B cell (primary cell): ENCODE results near the gene KIAA1210. TPM values are rescaled to one million over a fixed set of nuclear protein-coding genes. Genes with fewer than 3 reads are reported as not detected.

Source experiments
- ATAC-seq: fragments of 200-7000 bp; cut with Tn5 transposase; one replicate; pipeline ENCODE4 v1.10.0; 2021; ENCODE audit warnings: low read depth, mild to moderate bottlenecking, moderate number of reproducible peaks, moderate library complexity
- CTCF ChIA-PET: fragments of 350-600 bp; sonication (Branson Sonifier 250); formaldehyde crosslinking; loops from one replicate; lab custom pipeline; 2021; ENCODE audit warnings: antibody characterized with exemption, inconsistent platforms; lab: Charles Lee
- POLR2A ChIA-PET: fragments of 350-600 bp; sonication (Branson Sonifier 250); formaldehyde crosslinking; loops from one replicate; lab custom pipeline; 2021; ENCODE audit warnings: antibody characterized with exemption; lab: Charles Lee
- DNase-seq: peaks from one replicate; pipeline ENCODE4 v3.0.0; 2013
- H2AFZ ChIP-seq: 2 replicates; pipeline ENCODE4 v1.6.1; 2012; ENCODE audit warnings: mild to moderate bottlenecking, low read depth, low read length; ENCODE audit not compliant: insufficient read depth, poor library complexity, severe bottlenecking
- H3K27ac ChIP-seq, 2 donors: 1 replicate in 1 of 2; 2 replicates in 1 of 2; pipeline ENCODE4 v1.5.1; 2012 to 2013; ENCODE audit warnings: low read length in 2 of 2, mild to moderate bottlenecking in 2 of 2, moderate library complexity in 1 of 2
- H3K27me3 ChIP-seq, 4 experiments: fragments of 200-600 bp in 1 of 4; sonication (generic) in 1 of 4; replicated peaks in 1 of 4; 1 replicate in 2 of 4; 2 replicates in 2 of 4; pipeline versions ENCODE4 v1.6.1 to v1.7.0; 2013 to 2016; ENCODE audit warnings: low read length in 3 of 4, mild to moderate bottlenecking in 2 of 4, mixed read lengths in 1 of 4, moderate library complexity in 1 of 4; ENCODE audit not compliant: insufficient read depth in 4 of 4, control insufficient read depth in 3 of 4; ENCODE audit errors: control extremely low read depth in 1 of 4
- H3K36me3 ChIP-seq, 2 experiments: replicated peaks in 1 of 2; 1 replicate in 1 of 2; 2 replicates in 1 of 2; pipeline versions ENCODE4 v1.6.1 to v1.7.1; 2013; ENCODE audit warnings: low read length in 1 of 2; ENCODE audit not compliant: insufficient read depth in 2 of 2, control insufficient read depth in 1 of 2; ENCODE audit errors: control extremely low read depth in 1 of 2, extremely low read depth in 1 of 2
- H3K4me1 ChIP-seq, 2 donors: fragments of 200-600 bp in 1 of 2; sonication (generic) in 1 of 2; 1 replicate in 1 of 2; 2 replicates in 1 of 2; pipeline versions ENCODE4 v1.5.1 to v1.6.1; 2013 to 2017; ENCODE audit warnings: low read length in 2 of 2; ENCODE audit not compliant: control insufficient read depth in 2 of 2, insufficient read depth in 2 of 2
- H3K4me2 ChIP-seq: replicated peaks from 2 replicates; pipeline ENCODE3; 2012; ENCODE audit warnings: mild to moderate bottlenecking, low read depth, low read length; ENCODE audit not compliant: poor library complexity, severe bottlenecking
- H3K4me3 ChIP-seq, 5 experiments: fragments of 200-600 bp in 1 of 5; sonication (generic) in 1 of 5; 1 replicate in 3 of 5; 2 replicates in 2 of 5; pipeline versions ENCODE4 v1.5.1 to v1.7.0; 2011 to 2016; ENCODE audit warnings: low read length in 4 of 5, mild to moderate bottlenecking in 4 of 5, low read depth in 2 of 5, control low read depth in 1 of 5, moderate library complexity in 1 of 5; ENCODE audit not compliant: insufficient read depth in 1 of 5; ENCODE audit errors: control extremely low read depth in 1 of 5, extremely low read depth in 1 of 5
- H3K79me2 ChIP-seq: fragments of 200-600 bp; sonication (generic); one replicate; pipeline ENCODE4 v1.6.0; 2016; ENCODE audit warnings: low read length; ENCODE audit not compliant: control insufficient read depth, insufficient read depth
- H3K9ac ChIP-seq: fragments of 200-600 bp; sonication (generic); 2 replicates; pipeline ENCODE4 v1.6.1; 2017; ENCODE audit warnings: mild to moderate bottlenecking, low read length, moderate library complexity
- H3K9me3 ChIP-seq, 3 donors: one replicate each; pipeline versions ENCODE4 v1.6.1 to v1.7.1; 2013; ENCODE audit warnings: low read length in 2 of 3; ENCODE audit not compliant: control insufficient read depth in 2 of 3, insufficient read depth in 1 of 3; ENCODE audit errors: control extremely low read depth in 1 of 3
- H4K20me1 ChIP-seq: 2 replicates; pipeline ENCODE4 v1.6.0; 2012; ENCODE audit warnings: mild to moderate bottlenecking, low read length; ENCODE audit not compliant: insufficient read depth, control insufficient read depth, poor library complexity, severe bottlenecking
- H3K27ac Mint-ChIP-seq: one replicate; pipeline ENCODE4 v1.8.0; 2021; ENCODE audit warnings: mixed read lengths
- H3K27me3 Mint-ChIP-seq: one replicate; pipeline ENCODE4 v1.8.0; 2021; ENCODE audit warnings: mixed read lengths
- H3K4me1 Mint-ChIP-seq: one replicate; pipeline ENCODE4 v1.8.0; 2021; ENCODE audit warnings: mixed read lengths
- H3K4me3 Mint-ChIP-seq: one replicate; pipeline ENCODE4 v1.8.0; 2021; ENCODE audit warnings: mixed read lengths
- H3K9me3 Mint-ChIP-seq: one replicate; pipeline ENCODE4 v1.8.0; 2022; ENCODE audit warnings: mixed read lengths; ENCODE audit not compliant: insufficient read depth
- CTCF ChIP-seq: fragments of 200-600 bp; IDR thresholded peaks from one replicate; pipeline ENCODE4 v1.8.0; 2022; ENCODE audit warnings: antibody characterized with exemption, mild to moderate bottlenecking
- EZH2 ChIP-seq: IDR thresholded peaks from 2 replicates; pipeline ENCODE4 v1.6.1; 2012; ENCODE audit warnings: borderline replicate concordance, low read depth, mild to moderate bottlenecking, moderate library complexity, low read length; ENCODE audit not compliant: insufficient read depth, poor library complexity, severe bottlenecking
- WGBS: methylation state at CpG from one replicate; pipeline ENCODE4 v1.1.5; 2013; ENCODE audit warnings: missing lambda C conversion rate; ENCODE audit not compliant: insufficient coverage; 5-methylcytosine and 5-hydroxymethylcytosine counted together
- intact Hi-C: fragments of 100-400 bp; cut with micrococcal nuclease; formaldehyde crosslinking; loops from one replicate; pipeline ENCODE4 v1.10.0; 2022
- polyA plus RNA-seq: library from polyadenylated mRNA; depleted of rRNA; stranded (reverse); fragments of >200 nt; gene quantifications from 2 replicates; pipeline ENCODE4 v1.2.3, GENCODE V29; 2012
- total RNA-seq, 2 donors: library from RNA; stranded (reverse); fragments of 120-200 nt in 1 of 2; gene quantifications; 1 replicate in 1 of 2; 2 replicates in 1 of 2; pipeline versions ENCODE4 v1.2.3 to v1.2.4, GENCODE V29; 2013 to 2022

The KIAA1210 gene
- total and polyA plus RNA-seq, 2 donors (not counting 1 experiment from before 2014, with no cell fraction given) = not detected

GRCh38 chrX:119105826-119106225, 21.8 kb downstream of the KIAA1210 start:
- Histone ChIP-seq H3K27ac (no peak overlapping the region), H3K79me2 (no peaks in the 10 kb centered on the region), H3K9me3 (no peaks in the 10 kb centered on the region), H3K4me3 (no peak overlapping the region), H3K4me2 (no peak overlapping the region), H3K4me1 (no peaks in the 10 kb centered on the region), H2AFZ (no peak overlapping the region), H4K20me1 (no peaks in the 10 kb centered on the region), H3K9ac (no peak overlapping the region), H3K27me3 (no peaks in the 10 kb centered on the region), H3K36me3 (no peaks in the 10 kb centered on the region)
- Mint-ChIP-seq H3K9me3 (no peaks in the 10 kb centered on the region), H3K27me3 (peaks cover 13% of the 10 kb centered on the region), H3K27ac (no peak overlapping the region), H3K4me1 (no peaks in the 10 kb centered on the region), H3K4me3 (no peak overlapping the region)
- no peak for ATAC-seq
- CTCF ChIA-PET = no interaction called here
- TF ChIP-seq EZH2 (no peak), CTCF (no peak)
- intact Hi-C loops = no loop called here
- POLR2A ChIA-PET = no interaction called here
- DNase-seq = no peak

- Histone ChIP-seq H3K9ac (no peak overlapping the region), H3K4me1 (no peaks in the 10 kb centered on the region), H2AFZ (no peak overlapping the region), H3K27me3 (no peaks in the 10 kb centered on the region), H3K79me2 (no peaks in the 10 kb centered on the region), H3K4me3 (no peak overlapping the region), H3K9me3 (no peaks in the 10 kb centered on the region), H3K4me2 (no peak overlapping the region), H4K20me1 (no peaks in the 10 kb centered on the region), H3K27ac (no peak overlapping the region), H3K36me3 (no peaks in the 10 kb centered on the region)
- POLR2A ChIA-PET = no interaction called here
- intact Hi-C loops = no loop called here
- WGBS = 80% methylated on average over 1 of the region's 1 CpG
- H3K4me3 Mint-ChIP-seq = no peak overlapping the region
- no peaks in the 10 kb centered on the region for H3K9me3 Mint-ChIP-seq
- DNase-seq (no peak), ATAC-seq (no peak)
- H3K4me1 Mint-ChIP-seq = no peaks in the 10 kb centered on the region
- peaks cover 24% of the 10 kb centered on the region for H3K27me3 Mint-ChIP-seq
- CTCF ChIA-PET = interaction anchor here (1.2 kb wide), 1 partner anchor 18 kb away, joined by 4 read pairs; no protein-coding TSS in a partner anchor
- TF ChIP-seq CTCF = no peak
- no peak for TF ChIP-seq EZH2
- no peak overlapping the region for H3K27ac Mint-ChIP-seq
These were observed 26.4 kb downstream of the KIAA1210 start for GRCh38 chrX:119101168-119101567.
